ENCODE measurements around the gene DTNB.

Gene DTNB

DNA sequence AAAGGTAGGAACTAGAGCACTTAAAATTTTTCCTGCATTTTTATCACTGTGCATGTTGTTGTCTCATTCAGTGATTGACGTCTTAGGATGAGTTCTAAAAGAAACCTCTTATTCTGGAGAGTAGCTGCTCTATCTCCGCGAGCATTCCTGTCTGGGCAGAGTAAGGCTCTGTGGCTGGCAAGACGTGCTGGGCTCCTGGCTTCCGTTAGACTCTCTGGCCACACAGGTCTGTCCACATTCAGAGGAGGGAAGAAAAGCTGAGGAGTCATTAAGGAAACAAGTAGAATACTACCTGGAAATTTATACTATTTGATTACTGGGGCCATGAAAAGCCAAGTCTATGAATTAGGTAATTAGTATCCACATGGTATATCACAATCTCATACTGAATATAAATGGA lies 193.6 kb downstream of the DTNB start:
- H3K36me3 ChIP-seq (ENCODE audit: control insufficient read depth, insufficient read depth, low read length) = peaks cover 4% of the 10 kb centered on the region
- no peaks in the 10 kb centered on the region for H3K4me1 ChIP-seq (ENCODE audit: control insufficient read depth, insufficient read depth, low read length)
- no peak overlapping the region for H3K9ac ChIP-seq (ENCODE audit: low read length)
- no peak overlapping the region for H3K4me3 ChIP-seq (ENCODE audit: low read length)
- H3K27ac ChIP-seq (ENCODE audit: low read depth, low read length) = no peak overlapping the region
- H3K27me3 ChIP-seq (ENCODE audit: control insufficient read depth, insufficient read depth, low read length) = no peaks in the 10 kb centered on the region

GRCh38 chr2:25478736-25479135 lies 194.6 kb downstream of the DTNB start:
- Histone ChIP-seq H3K36me3 (ENCODE audit: control insufficient read depth, insufficient read depth, low read length) (peaks cover 4% of the 10 kb centered on the region), H3K27ac (ENCODE audit: low read depth, low read length) (no peak overlapping the region), H3K4me1 (ENCODE audit: control insufficient read depth, insufficient read depth, low read length) (no peaks in the 10 kb centered on the region), H3K9ac (ENCODE audit: low read length) (no peak overlapping the region), H3K4me3 (ENCODE audit: low read length) (no peak overlapping the region), H3K27me3 (ENCODE audit: control insufficient read depth, insufficient read depth, low read length) (no peaks in the 10 kb centered on the region)

DNA sequence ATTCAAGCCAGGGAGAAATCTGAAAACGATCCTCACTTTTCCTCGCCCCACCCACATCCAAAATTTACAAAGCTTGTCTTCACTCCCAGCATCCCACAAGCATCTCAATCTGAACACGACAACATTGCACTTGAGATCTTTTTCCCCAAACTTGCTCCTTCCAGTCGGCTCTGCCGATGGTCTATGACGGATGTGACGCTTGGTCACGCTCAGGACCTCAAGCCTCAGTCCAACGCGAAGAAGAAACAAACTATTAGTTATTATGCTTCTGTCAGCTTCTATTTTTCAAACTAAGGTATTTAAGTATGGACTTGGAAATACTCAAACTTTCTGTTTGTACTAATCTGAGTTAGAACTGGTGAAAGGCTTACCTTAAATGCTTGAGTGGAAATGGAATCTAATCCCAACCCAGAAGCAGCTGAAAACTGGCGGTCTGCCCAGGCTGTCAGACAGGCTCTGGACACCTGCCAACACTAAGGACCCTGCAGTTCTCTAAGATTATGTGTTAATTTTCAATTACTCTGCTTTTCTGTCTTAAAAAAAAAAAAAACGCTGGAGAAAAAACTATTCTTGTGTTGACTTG lies 199.5 kb downstream of the DTNB start:
- no peak overlapping the region for H3K27ac ChIP-seq (ENCODE audit: low read depth, low read length)
- H3K9ac ChIP-seq (ENCODE audit: low read length) = no peak overlapping the region

GRCh38 chr2:25473131-25473530 lies 200.2 kb downstream of the DTNB start:
- Histone ChIP-seq H3K4me1 (ENCODE audit: control insufficient read depth, insufficient read depth, low read length) (no peaks in the 10 kb centered on the region), H3K4me3 (ENCODE audit: low read length) (no peak overlapping the region), H3K27me3 (ENCODE audit: control insufficient read depth, insufficient read depth, low read length) (no peaks in the 10 kb centered on the region), H3K27ac (ENCODE audit: low read depth, low read length) (no peak overlapping the region), H3K9ac (ENCODE audit: low read length) (no peak overlapping the region), H3K36me3 (ENCODE audit: control insufficient read depth, insufficient read depth, low read length) (peaks cover under 1% of the 10 kb centered on the region)

More for the DNA sequence above, 199.5 kb downstream of the DTNB start:
- no peaks in the 10 kb centered on the region for H3K4me1 ChIP-seq (ENCODE audit: control insufficient read depth, insufficient read depth, low read length)
- no peak overlapping the region for H3K4me3 ChIP-seq (ENCODE audit: low read length)
- H3K36me3 ChIP-seq (ENCODE audit: control insufficient read depth, insufficient read depth, low read length) = peaks cover 4% of the 10 kb centered on the region
- no peaks in the 10 kb centered on the region for H3K27me3 ChIP-seq (ENCODE audit: control insufficient read depth, insufficient read depth, low read length)

DNA sequence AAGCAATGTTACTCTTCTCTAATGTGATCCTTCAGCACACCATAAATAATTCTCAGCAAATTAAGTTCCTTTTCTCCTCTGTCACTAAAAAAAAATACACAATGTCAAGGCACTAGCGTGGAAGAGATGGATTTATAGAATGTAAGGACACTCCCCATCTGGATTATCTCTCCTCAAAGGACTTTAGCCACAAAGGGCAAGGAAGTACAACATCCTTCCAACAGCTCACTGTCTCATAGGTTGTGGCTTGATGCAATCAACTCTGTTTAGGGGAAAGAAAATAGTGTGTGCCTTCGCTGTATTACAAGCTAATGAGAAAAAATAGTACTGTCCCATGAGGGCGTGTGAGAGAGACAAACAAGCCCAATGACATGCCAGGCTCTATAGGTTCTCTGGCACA lies 202.6 kb downstream of the DTNB start:
- no peaks in the 10 kb centered on the region for H3K4me1 ChIP-seq (ENCODE audit: control insufficient read depth, insufficient read depth, low read length)
- H3K9ac ChIP-seq (ENCODE audit: low read length) = no peak overlapping the region
- H3K27me3 ChIP-seq (ENCODE audit: control insufficient read depth, insufficient read depth, low read length) = no peaks in the 10 kb centered on the region
- no peak overlapping the region for H3K4me3 ChIP-seq (ENCODE audit: low read length)
- no peaks in the 10 kb centered on the region for H3K36me3 ChIP-seq (ENCODE audit: control insufficient read depth, insufficient read depth, low read length)
- no peak overlapping the region for H3K27ac ChIP-seq (ENCODE audit: low read depth, low read length)

DNA sequence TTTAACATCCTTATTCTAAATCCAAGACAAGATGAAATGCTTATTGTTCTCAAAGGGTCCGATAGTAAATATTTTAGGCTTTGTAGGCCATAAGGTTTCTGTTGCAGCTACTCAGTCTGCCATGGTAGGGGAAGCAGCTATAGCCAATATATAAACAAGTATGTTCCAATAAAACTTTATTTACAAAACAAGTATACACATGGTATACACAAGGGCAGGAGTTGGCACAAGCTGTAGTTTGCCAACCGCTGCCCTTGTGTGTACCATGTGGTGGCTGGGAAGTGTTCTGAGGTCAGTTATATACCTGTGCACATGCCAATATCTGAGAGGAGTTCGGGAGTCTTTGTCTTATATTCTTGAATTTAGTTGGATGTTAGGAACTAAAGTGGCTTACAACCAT lies 205.6 kb downstream of the DTNB start:
- Histone ChIP-seq H3K9ac (ENCODE audit: low read length) (no peak overlapping the region), H3K4me3 (ENCODE audit: low read length) (no peak overlapping the region), H3K36me3 (ENCODE audit: control insufficient read depth, insufficient read depth, low read length) (no peaks in the 10 kb centered on the region), H3K27me3 (ENCODE audit: control insufficient read depth, insufficient read depth, low read length) (no peaks in the 10 kb centered on the region), H3K27ac (ENCODE audit: low read depth, low read length) (no peak overlapping the region), H3K4me1 (ENCODE audit: control insufficient read depth, insufficient read depth, low read length) (no peaks in the 10 kb centered on the region)

DNA sequence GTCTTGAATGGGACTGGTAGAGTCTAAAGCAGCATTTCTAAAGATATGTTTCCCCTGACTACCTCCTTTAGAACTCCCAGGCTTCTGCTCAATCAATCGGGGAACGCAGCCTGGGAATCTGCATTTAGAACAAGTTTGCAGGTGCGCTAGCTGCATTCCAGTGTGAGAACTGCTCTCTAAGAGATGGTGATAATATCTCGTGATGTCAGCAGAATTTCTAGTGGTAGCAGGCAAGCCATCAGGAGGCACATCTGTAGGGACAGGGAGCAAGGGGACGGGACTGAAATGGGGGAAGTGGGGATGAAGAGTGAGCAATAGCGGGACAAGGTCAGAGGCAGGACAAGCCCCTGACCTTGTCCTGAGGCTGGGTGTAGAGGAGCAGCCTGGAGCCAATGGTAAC lies 211.4 kb downstream of the DTNB start:
- Histone ChIP-seq H3K27ac (ENCODE audit: low read depth, low read length) (no peak overlapping the region), H3K4me1 (ENCODE audit: control insufficient read depth, insufficient read depth, low read length) (no peaks in the 10 kb centered on the region), H3K9ac (ENCODE audit: low read length) (no peak overlapping the region), H3K4me3 (ENCODE audit: low read length) (no peak overlapping the region), H3K36me3 (ENCODE audit: control insufficient read depth, insufficient read depth, low read length) (no peaks in the 10 kb centered on the region), H3K27me3 (ENCODE audit: control insufficient read depth, insufficient read depth, low read length) (no peaks in the 10 kb centered on the region)

- no peak overlapping the region for H3K27ac ChIP-seq (ENCODE audit: low read depth, low read length)
- H3K36me3 ChIP-seq (ENCODE audit: control insufficient read depth, insufficient read depth, low read length) = no peaks in the 10 kb centered on the region
- no peak overlapping the region for H3K4me3 ChIP-seq (ENCODE audit: low read length)
- no peaks in the 10 kb centered on the region for H3K4me1 ChIP-seq (ENCODE audit: control insufficient read depth, insufficient read depth, low read length)
- no peaks in the 10 kb centered on the region for H3K27me3 ChIP-seq (ENCODE audit: control insufficient read depth, insufficient read depth, low read length)
- H3K9ac ChIP-seq (ENCODE audit: low read length) = no peak overlapping the region
Observed at GRCh38 chr2:25460261-25460905, 213.0 kb downstream of the DTNB start.

GRCh38 chr2:25454824-25455611 lies 218.4 kb downstream of the DTNB start:
- H3K27ac ChIP-seq (ENCODE audit: low read depth, low read length) = no peak overlapping the region
- H3K36me3 ChIP-seq (ENCODE audit: control insufficient read depth, insufficient read depth, low read length) = no peaks in the 10 kb centered on the region
- no peak overlapping the region for H3K9ac ChIP-seq (ENCODE audit: low read length)
- no peak overlapping the region for H3K4me3 ChIP-seq (ENCODE audit: low read length)
- no peaks in the 10 kb centered on the region for H3K27me3 ChIP-seq (ENCODE audit: control insufficient read depth, insufficient read depth, low read length)
- H3K4me1 ChIP-seq (ENCODE audit: control insufficient read depth, insufficient read depth, low read length) = peaks cover 3% of the 10 kb centered on the region

DNA sequence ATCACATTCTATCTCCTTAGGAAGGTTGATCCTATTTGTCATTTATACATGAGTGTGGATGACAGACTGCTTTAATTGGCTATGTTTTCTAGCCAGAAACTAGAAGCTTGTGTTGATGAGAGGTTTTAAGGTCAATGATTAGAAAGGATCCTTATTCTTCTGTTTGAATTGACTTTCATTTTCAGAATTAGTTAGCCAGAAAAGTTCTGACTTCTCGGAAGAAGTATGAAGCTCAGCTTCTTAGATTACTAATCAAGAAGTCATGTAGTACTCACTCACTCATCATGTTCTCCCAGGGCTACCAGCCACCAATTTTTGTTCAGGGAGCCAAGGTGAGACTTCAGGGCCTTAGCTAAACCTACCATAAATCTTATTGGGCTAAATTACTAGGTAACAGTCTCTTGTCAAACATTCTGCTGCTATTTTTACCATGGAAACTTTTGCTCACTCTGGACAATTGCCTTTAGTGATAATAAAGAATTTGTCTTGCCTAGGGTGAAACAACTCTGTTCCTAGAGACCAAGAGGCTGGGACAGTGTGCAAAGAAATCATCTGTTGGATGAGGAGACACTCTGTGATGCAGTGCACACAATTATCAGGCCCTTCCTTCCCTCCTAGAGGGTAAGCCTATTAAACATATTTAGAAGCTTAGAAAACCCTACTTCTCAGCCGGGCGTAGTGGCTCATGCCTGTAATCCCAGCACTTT lies 220.0 kb downstream of the DTNB start:
- Histone ChIP-seq H3K27ac (ENCODE audit: low read depth, low read length) (peak overlapping the region; percentile 50), H3K9ac (ENCODE audit: low read length) (no peak overlapping the region), H3K4me1 (ENCODE audit: control insufficient read depth, insufficient read depth, low read length) (peaks cover 3% of the 10 kb centered on the region), H3K27me3 (ENCODE audit: control insufficient read depth, insufficient read depth, low read length) (no peaks in the 10 kb centered on the region), H3K4me3 (ENCODE audit: low read length) (no peak overlapping the region), H3K36me3 (ENCODE audit: control insufficient read depth, insufficient read depth, low read length) (no peaks in the 10 kb centered on the region)

GRCh38 chr2:25448808-25449207 lies 224.6 kb downstream of the DTNB start:
- H3K36me3 ChIP-seq (ENCODE audit: control insufficient read depth, insufficient read depth, low read length) = no peaks in the 10 kb centered on the region
- no peak overlapping the region for H3K27ac ChIP-seq (ENCODE audit: low read depth, low read length)
- H3K4me1 ChIP-seq (ENCODE audit: control insufficient read depth, insufficient read depth, low read length) = no peaks in the 10 kb centered on the region
- H3K9ac ChIP-seq (ENCODE audit: low read length) = no peak overlapping the region
- H3K4me3 ChIP-seq (ENCODE audit: low read length) = no peak overlapping the region
- no peaks in the 10 kb centered on the region for H3K27me3 ChIP-seq (ENCODE audit: control insufficient read depth, insufficient read depth, low read length)

DNA sequence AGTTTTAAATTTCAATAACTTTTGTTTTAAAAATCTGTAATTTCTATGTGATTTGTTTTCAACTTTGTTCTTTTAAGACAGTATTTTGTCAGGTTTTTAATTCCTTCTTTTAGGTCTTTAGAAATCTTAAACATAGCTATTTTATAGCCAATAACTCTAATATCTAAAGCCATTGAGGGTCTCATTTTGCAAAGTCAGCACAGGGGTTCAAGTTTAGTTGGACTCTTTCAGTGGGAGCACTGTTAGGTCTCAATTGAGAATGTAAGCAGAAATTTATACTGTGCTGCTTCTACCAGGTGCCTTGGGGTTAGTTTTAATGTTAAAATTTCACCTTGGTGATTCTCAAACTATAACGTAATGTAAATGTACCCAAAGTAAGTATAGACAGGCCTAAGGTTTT lies 226.4 kb downstream of the DTNB start:
- Histone ChIP-seq H3K36me3 (ENCODE audit: control insufficient read depth, insufficient read depth, low read length) (no peaks in the 10 kb centered on the region), H3K27me3 (ENCODE audit: control insufficient read depth, insufficient read depth, low read length) (no peaks in the 10 kb centered on the region), H3K9ac (ENCODE audit: low read length) (no peak overlapping the region), H3K27ac (ENCODE audit: low read depth, low read length) (no peak overlapping the region), H3K4me3 (ENCODE audit: low read length) (no peak overlapping the region), H3K4me1 (ENCODE audit: control insufficient read depth, insufficient read depth, low read length) (no peaks in the 10 kb centered on the region)

Measured in rectal smooth muscle tissue (tissue), 1 donor.